GM20000 (cell line): ENCODE data around the gene EGFL7.

Source experiments
- DNase-seq: peaks from one replicate; pipeline ENCODE4 v3.0.0; 2012; ENCODE audit warnings: low spot score
- CTCF ChIP-seq: IDR thresholded peaks from 2 replicates; pipeline ENCODE4 v1.5.1; 2012; ENCODE audit warnings: mild to moderate bottlenecking, control low read depth; ENCODE audit errors: extremely low read depth, missing control alignments

Gene EGFL7

GRCh38 chr9:136662656-136663581 lies at the start of gene EGFL7:
EGFL7 (plus strand) TSS chr9:136662916; CDS start chr9:136668283, 5,367 bp downstream.
- DNase-seq, result no peak
- no peak for TF ChIP-seq CTCF

- DNase-seq, result no peak
- no peak for TF ChIP-seq CTCF
These were observed 48.8 kb upstream of the EGFL7 start for GRCh38 chr9:136613824-136614371.

- DNase-seq, result no peak
- no peak for TF ChIP-seq CTCF
These were observed 48.3 kb upstream of the EGFL7 start for GRCh38 chr9:136614372-136614922.

GRCh38 chr9:136614967-136615623 lies 47.6 kb upstream of the EGFL7 start:
- TF ChIP-seq CTCF, result no peak
- DNase-seq, result no peak

GRCh38 chr9:136615631-136616306 lies 46.9 kb upstream of the EGFL7 start:
- no peak for DNase-seq
- TF ChIP-seq CTCF, result no peak

GRCh38 chr9:136616307-136616635 lies 46.4 kb upstream of the EGFL7 start:
- DNase-seq, result no peak
- TF ChIP-seq CTCF, result no peak
